ENCODE results near the gene HEY2.
"Not testable (repeated sequence)": the region's sequence is repeated elsewhere in the genome, so short reads cannot be mapped to it uniquely, and the experiment has no call there.

The HEY2 gene

GRCh38 chr6:125749173-125749864, at the start of gene HEY2:
TSS of gene HEY2 (plus strand) at chr6:125749632. CDS start at chr6:125749777, 145 bp downstream.
- peaks cover 8 to 40% of the 10 kb centered on the region in 2 donors for H3K4me1 ChIP-seq (ENCODE audit: control insufficient read depth in 1 of 2, insufficient read depth in 2 of 2, low read length in 2 of 2)
- peak within 1 kb of the TSS; percentile 66 for H3K27ac ChIP-seq (ENCODE audit: low read length)
- H3K36me3 ChIP-seq (ENCODE audit: control insufficient read depth in 1 of 2, insufficient read depth in 2 of 2, low read length in 2 of 2) = no peaks in the 10 kb centered on the region
- peaks cover 41% of the 10 kb centered on the region for H3K27me3 ChIP-seq (ENCODE audit: low read depth, low read length)
- no peaks in the 10 kb centered on the region for H3K9me3 ChIP-seq (ENCODE audit: control insufficient read depth in 1 of 2, low read length in 2 of 2)
- peak within 1 kb of the TSS; percentile 78 to 89 for H3K4me3 ChIP-seq (ENCODE audit: low read depth in 1 of 2, low read length in 2 of 2)

- no peaks in the 10 kb centered on the region for H3K27me3 ChIP-seq (ENCODE audit: low read depth, low read length)
- no peak overlapping the region for H3K27ac ChIP-seq (ENCODE audit: low read length)
- H3K36me3 ChIP-seq (ENCODE audit: control insufficient read depth in 1 of 2, insufficient read depth in 2 of 2, low read length in 2 of 2) = no peaks in the 10 kb centered on the region
- H3K4me3 ChIP-seq (ENCODE audit: low read depth in 1 of 2, low read length in 2 of 2) = no peak overlapping the region
- H3K9me3 ChIP-seq (ENCODE audit: control insufficient read depth in 1 of 2, low read length in 2 of 2) = no peaks in the 10 kb centered on the region
- no peaks in the 10 kb centered on the region for H3K4me1 ChIP-seq (ENCODE audit: control insufficient read depth in 1 of 2, insufficient read depth in 2 of 2, low read length in 2 of 2)
Measured at GRCh38 chr6:125700581-125701353, 48.7 kb upstream of the HEY2 start.

GRCh38 chr6:125701354-125701668, 48.1 kb upstream of the HEY2 start:
- H3K27me3 ChIP-seq (ENCODE audit: low read depth, low read length) = no peaks in the 10 kb centered on the region
- H3K27ac ChIP-seq (ENCODE audit: low read length) = no peak overlapping the region
- H3K4me3 ChIP-seq (ENCODE audit: low read depth in 1 of 2, low read length in 2 of 2) = no peak overlapping the region
- H3K9me3 ChIP-seq (ENCODE audit: control insufficient read depth in 1 of 2, low read length in 2 of 2) = no peaks in the 10 kb centered on the region
- no peaks in the 10 kb centered on the region for H3K36me3 ChIP-seq (ENCODE audit: control insufficient read depth in 1 of 2, insufficient read depth in 2 of 2, low read length in 2 of 2)
- H3K4me1 ChIP-seq (ENCODE audit: control insufficient read depth in 1 of 2, insufficient read depth in 2 of 2, low read length in 2 of 2) = no peaks in the 10 kb centered on the region

- H3K4me3 ChIP-seq (ENCODE audit: low read depth in 1 of 2, low read length in 2 of 2); H3K27ac ChIP-seq (ENCODE audit: low read length); H3K4me1 ChIP-seq (ENCODE audit: control insufficient read depth in 1 of 2, insufficient read depth in 2 of 2, low read length in 2 of 2); H3K27me3 ChIP-seq (ENCODE audit: low read depth, low read length); H3K9me3 ChIP-seq (ENCODE audit: control insufficient read depth in 1 of 2, low read length in 2 of 2); H3K36me3 ChIP-seq (ENCODE audit: control insufficient read depth in 1 of 2, insufficient read depth in 2 of 2, low read length in 2 of 2): not testable (repeated sequence)
Measured at GRCh38 chr6:125703882-125704281, 45.5 kb upstream of the HEY2 start.

- H3K9me3 ChIP-seq (ENCODE audit: control insufficient read depth in 1 of 2, low read length in 2 of 2) = peaks cover 6 to 8% of the 10 kb centered on the region in 2 donors
Measured at GRCh38 chr6:125707615-125708243, 41.7 kb upstream of the HEY2 start.

GRCh38 chr6:125711013-125711675, 38.3 kb upstream of the HEY2 start:
- H3K4me1 ChIP-seq (ENCODE audit: control insufficient read depth in 1 of 2, insufficient read depth in 2 of 2, low read length in 2 of 2) = no peaks in the 10 kb centered on the region
- no peaks in the 10 kb centered on the region for H3K36me3 ChIP-seq (ENCODE audit: control insufficient read depth in 1 of 2, insufficient read depth in 2 of 2, low read length in 2 of 2)
- H3K4me3 ChIP-seq (ENCODE audit: low read depth in 1 of 2, low read length in 2 of 2) = no peak overlapping the region
- H3K27ac ChIP-seq (ENCODE audit: low read length) = no peak overlapping the region
- no peaks in the 10 kb centered on the region for H3K27me3 ChIP-seq (ENCODE audit: low read depth, low read length)
- peaks cover 6 to 8% of the 10 kb centered on the region in 2 donors for H3K9me3 ChIP-seq (ENCODE audit: control insufficient read depth in 1 of 2, low read length in 2 of 2)

More at GRCh38 chr6:125707615-125708243, 41.7 kb upstream of the HEY2 start:
- Histone ChIP-seq H3K4me3 (ENCODE audit: low read depth in 1 of 2, low read length in 2 of 2) (no peak overlapping the region), H3K27me3 (ENCODE audit: low read depth, low read length) (no peaks in the 10 kb centered on the region), H3K27ac (ENCODE audit: low read length) (no peak overlapping the region), H3K36me3 (ENCODE audit: control insufficient read depth in 1 of 2, insufficient read depth in 2 of 2, low read length in 2 of 2) (no peaks in the 10 kb centered on the region), H3K4me1 (ENCODE audit: control insufficient read depth in 1 of 2, insufficient read depth in 2 of 2, low read length in 2 of 2) (no peaks in the 10 kb centered on the region)

GRCh38 chr6:125714441-125715090, 34.9 kb upstream of the HEY2 start:
- H3K4me3 ChIP-seq (ENCODE audit: low read depth in 1 of 2, low read length in 2 of 2) = no peak overlapping the region
- H3K27ac ChIP-seq (ENCODE audit: low read length) = no peak overlapping the region
- H3K27me3 ChIP-seq (ENCODE audit: low read depth, low read length) = no peaks in the 10 kb centered on the region
- no peaks in the 10 kb centered on the region for H3K36me3 ChIP-seq (ENCODE audit: control insufficient read depth in 1 of 2, insufficient read depth in 2 of 2, low read length in 2 of 2)
- H3K9me3 ChIP-seq (ENCODE audit: control insufficient read depth in 1 of 2, low read length in 2 of 2) = peaks cover 6 to 8% of the 10 kb centered on the region in 2 donors
- no peaks in the 10 kb centered on the region for H3K4me1 ChIP-seq (ENCODE audit: control insufficient read depth in 1 of 2, insufficient read depth in 2 of 2, low read length in 2 of 2)

- no peak overlapping the region for H3K4me3 ChIP-seq (ENCODE audit: low read depth in 1 of 2, low read length in 2 of 2)
- H3K4me1 ChIP-seq (ENCODE audit: control insufficient read depth in 1 of 2, insufficient read depth in 2 of 2, low read length in 2 of 2) = no peaks in the 10 kb centered on the region
- H3K27me3 ChIP-seq (ENCODE audit: low read depth, low read length) = no peaks in the 10 kb centered on the region
- no peaks in the 10 kb centered on the region for H3K36me3 ChIP-seq (ENCODE audit: control insufficient read depth in 1 of 2, insufficient read depth in 2 of 2, low read length in 2 of 2)
- no peaks in the 10 kb centered on the region for H3K9me3 ChIP-seq (ENCODE audit: control insufficient read depth in 1 of 2, low read length in 2 of 2)
- H3K27ac ChIP-seq (ENCODE audit: low read length) = no peak overlapping the region
Measured at GRCh38 chr6:125717120-125717731, 32.2 kb upstream of the HEY2 start.

- no peaks in the 10 kb centered on the region for H3K9me3 ChIP-seq (ENCODE audit: control insufficient read depth in 1 of 2, low read length in 2 of 2)
- H3K27me3 ChIP-seq (ENCODE audit: low read depth, low read length) = no peaks in the 10 kb centered on the region
- no peaks in the 10 kb centered on the region for H3K4me1 ChIP-seq (ENCODE audit: control insufficient read depth in 1 of 2, insufficient read depth in 2 of 2, low read length in 2 of 2)
Measured at GRCh38 chr6:125718109-125718508, 31.3 kb upstream of the HEY2 start.

GRCh38 chr6:125722886-125723285, 26.5 kb upstream of the HEY2 start:
- no peaks in the 10 kb centered on the region for H3K9me3 ChIP-seq (ENCODE audit: control insufficient read depth in 1 of 2, low read length in 2 of 2)
- no peaks in the 10 kb centered on the region for H3K36me3 ChIP-seq (ENCODE audit: control insufficient read depth in 1 of 2, insufficient read depth in 2 of 2, low read length in 2 of 2)
- no peaks in the 10 kb centered on the region for H3K4me1 ChIP-seq (ENCODE audit: control insufficient read depth in 1 of 2, insufficient read depth in 2 of 2, low read length in 2 of 2)
- no peak overlapping the region for H3K27ac ChIP-seq (ENCODE audit: low read length)
- H3K27me3 ChIP-seq (ENCODE audit: low read depth, low read length) = no peaks in the 10 kb centered on the region
- H3K4me3 ChIP-seq (ENCODE audit: low read depth in 1 of 2, low read length in 2 of 2) = no peak overlapping the region

More at GRCh38 chr6:125718109-125718508, 31.3 kb upstream of the HEY2 start:
- no peaks in the 10 kb centered on the region for H3K36me3 ChIP-seq (ENCODE audit: control insufficient read depth in 1 of 2, insufficient read depth in 2 of 2, low read length in 2 of 2)
- no peak overlapping the region for H3K4me3 ChIP-seq (ENCODE audit: low read depth in 1 of 2, low read length in 2 of 2)
- no peak overlapping the region for H3K27ac ChIP-seq (ENCODE audit: low read length)
